DMS 273 (cell line): ENCODE results near the gene FAM216A.
"Not testable (repeated sequence)": the region's sequence is repeated elsewhere in the genome, so short reads cannot be mapped to it uniquely, and the experiment has no call there.

Experiments used
- DNase-seq: peaks from one replicate; lab custom pipeline; 2025; ENCODE audit not compliant: unreplicated experiment; lab: John Stamatoyannopoulos, UW

FAM216A gene, protein sequence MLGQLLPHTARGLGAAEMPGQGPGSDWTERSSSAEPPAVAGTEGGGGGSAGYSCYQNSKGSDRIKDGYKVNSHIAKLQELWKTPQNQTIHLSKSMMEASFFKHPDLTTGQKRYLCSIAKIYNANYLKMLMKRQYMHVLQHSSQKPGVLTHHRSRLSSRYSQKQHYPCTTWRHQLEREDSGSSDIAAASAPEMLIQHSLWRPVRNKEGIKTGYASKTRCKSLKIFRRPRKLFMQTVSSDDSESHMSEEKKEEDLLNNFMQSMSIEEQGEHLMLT

GRCh38 chr12:110468214-110469048 lies at the start of gene FAM216A, which contains the start of gene GPN3:
Gene FAM216A, plus strand, starts transcription at chr12:110468845. Its CDS starts 31 bp downstream, at chr12:110468876.
Gene GPN3, minus strand, starts transcription at chr12:110468257. Its CDS starts 54 bp downstream, at chr12:110468203.
- peak; percentile 98 for DNase-seq

GRCh38 chr12:110420644-110421043 lies 48.0 kb upstream of the FAM216A start:
- not testable (repeated sequence) for DNase-seq

DNA sequence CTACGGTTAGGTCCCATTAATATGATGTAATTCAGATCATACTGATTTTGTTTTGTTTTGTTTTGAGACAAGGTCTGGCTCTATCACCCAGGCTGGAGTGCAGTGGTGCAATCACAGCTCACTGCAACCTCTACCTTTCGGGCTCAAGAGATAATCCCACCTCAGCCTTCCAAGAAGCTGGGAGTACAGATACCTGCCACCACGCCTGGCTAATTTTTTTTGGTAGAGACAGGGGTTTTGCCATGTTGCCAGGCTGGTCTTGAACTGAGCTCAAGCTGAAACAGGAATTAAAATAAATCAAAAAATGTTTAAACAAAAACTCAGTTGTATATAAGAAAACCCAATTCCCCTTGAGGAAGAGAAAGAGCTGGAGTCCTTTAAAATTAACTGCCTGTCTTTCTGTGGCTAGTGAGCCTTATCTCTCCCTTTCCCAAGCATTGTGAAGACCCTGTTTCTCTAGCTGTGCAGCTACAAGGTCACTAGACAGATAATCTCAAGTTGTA lies 47.4 kb upstream of the FAM216A start:
- no peak for DNase-seq

- DNase-seq, result peak; percentile 27
Measured at GRCh38 chr12:110421701-110422100, 46.9 kb upstream of the FAM216A start.

DNA sequence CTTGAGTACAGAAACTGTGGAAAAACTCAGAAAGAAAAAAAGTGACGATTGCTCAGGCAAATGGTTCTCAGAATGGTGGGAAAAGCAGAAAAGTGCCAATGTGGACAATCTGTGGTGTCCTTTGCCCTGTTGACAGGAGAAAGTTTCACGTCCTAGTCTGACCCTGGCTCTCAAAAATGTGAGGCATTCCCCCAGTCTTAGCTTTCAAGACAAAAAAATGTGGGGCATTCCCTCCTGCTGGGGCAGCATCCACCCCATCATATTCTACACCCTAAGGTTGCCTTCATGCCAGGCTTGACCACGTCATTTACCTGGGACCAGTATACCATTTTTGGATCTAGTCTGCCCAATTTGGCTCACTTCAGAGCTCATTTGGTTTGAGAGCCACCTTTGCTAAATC lies 44.4 kb upstream of the FAM216A start:
- no peak for DNase-seq

DNA sequence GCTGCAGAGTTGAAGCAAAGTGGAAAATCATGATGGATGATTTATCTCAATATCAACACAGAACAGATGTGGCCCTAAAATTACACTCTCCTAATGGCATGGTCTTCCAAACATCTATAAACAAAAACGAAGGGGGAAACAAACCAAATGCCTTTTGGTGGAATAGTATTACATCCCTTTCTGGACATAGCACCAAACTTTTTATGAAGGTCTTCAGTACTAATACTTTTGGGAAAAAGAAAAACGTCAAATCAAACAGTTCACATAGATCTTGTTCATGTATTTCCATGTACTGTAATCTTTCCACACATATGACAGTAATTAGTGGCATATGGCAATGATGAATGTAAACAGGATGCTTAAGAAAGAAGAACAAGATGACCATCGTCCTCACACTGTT lies 42.2 kb upstream of the FAM216A start:
- DNase-seq, result peak; percentile 56

DNA sequence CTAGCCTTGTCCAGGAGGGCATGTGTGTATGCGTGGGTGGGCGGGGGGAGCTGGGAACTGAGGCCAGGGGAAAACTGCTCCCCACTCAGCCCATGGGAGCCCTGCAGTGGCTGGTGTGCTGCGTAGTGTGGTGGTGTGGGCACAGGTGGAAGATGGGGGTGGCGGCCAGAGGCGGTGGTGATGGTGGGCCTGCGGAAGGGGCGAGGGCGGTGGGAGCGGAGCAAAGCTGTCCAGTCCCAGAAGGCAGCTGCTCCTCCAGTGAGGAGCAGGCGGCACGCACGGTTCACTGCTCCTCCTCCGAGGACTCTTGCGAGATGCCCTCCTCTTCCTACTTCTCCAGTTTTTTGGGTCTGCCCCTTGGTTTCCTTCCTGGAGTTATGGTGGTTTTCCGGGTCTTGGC lies 39.0 kb upstream of the FAM216A start:
- DNase-seq, result not testable (repeated sequence)

DNA sequence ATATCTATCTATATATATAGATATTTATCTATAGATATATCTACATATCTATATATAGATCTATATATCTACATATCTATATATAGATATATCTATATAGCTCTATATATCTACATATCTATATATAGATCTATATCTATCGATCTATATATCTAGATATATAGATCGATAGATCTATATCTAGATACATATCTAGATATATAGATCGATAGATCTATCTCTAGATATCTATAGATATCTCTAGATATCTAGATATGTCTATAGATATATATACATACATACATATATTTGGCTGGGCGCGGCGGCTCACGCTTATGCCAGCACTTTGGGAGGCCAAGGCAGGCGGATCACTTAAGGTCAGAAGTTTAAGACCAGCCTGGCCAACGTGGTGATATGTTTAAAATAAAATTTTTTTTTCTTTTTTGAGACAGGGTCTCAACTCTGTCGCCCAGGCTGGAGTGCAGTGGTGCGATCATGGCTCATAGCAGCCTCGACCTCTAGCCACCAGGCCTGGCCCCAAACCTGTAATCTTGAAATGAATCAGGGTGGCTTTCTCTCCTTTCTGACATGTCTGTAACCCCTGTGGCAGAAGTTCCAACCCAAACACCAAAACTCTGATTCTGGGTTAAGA lies 36.6 kb upstream of the FAM216A start:
- DNase-seq, result no peak

GRCh38 chr12:110436231-110436630 lies 32.4 kb upstream of the FAM216A start:
- DNase-seq, result no peak

- no peak for DNase-seq
Measured at GRCh38 chr12:110444455-110444854, 24.2 kb upstream of the FAM216A start.

GRCh38 chr12:110449799-110450497 lies 18.7 kb upstream of the FAM216A start, which contains the start of gene ARPC3:
Gene ARPC3, minus strand, starts transcription at chr12:110450337. Its CDS starts 77 bp downstream, at chr12:110450260.
- DNase-seq, result peak; percentile 96

- DNase-seq, result no peak
Measured at GRCh38 chr12:110451263-110451662, 17.4 kb upstream of the FAM216A start.

DNA sequence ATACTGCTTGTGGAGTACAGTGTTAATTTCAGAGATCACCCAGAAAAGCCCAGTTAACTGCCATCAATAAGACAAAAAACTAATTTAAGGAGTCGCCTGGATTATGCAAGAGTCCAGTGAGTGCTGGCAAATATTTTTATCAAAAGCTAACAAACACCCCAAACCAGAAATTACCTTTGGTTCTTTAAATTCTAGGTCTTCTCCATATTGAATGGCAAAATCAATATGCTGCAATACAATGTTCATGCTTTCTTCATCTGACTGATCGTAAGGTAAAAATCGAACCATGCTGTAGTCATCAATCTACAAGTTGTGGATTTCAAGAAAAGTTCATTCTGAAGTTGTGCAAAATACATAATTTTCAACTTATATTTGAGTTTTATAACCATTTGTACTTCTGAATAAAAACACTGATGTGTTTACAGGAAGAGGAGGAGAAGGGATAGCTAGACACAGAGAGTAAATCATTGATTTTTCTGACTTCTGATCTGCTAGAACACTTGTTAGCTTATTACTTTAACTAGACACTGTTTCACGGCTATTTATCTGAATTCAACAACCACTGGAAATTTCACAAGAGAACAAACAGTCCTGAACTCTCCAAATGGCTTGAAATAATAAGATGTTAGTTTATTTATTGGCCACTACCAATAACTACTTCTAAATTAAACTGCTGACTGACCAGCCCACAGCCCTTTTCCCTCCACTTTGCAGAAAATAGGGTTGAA lies 14.9 kb upstream of the FAM216A start:
- no peak for DNase-seq

DNA sequence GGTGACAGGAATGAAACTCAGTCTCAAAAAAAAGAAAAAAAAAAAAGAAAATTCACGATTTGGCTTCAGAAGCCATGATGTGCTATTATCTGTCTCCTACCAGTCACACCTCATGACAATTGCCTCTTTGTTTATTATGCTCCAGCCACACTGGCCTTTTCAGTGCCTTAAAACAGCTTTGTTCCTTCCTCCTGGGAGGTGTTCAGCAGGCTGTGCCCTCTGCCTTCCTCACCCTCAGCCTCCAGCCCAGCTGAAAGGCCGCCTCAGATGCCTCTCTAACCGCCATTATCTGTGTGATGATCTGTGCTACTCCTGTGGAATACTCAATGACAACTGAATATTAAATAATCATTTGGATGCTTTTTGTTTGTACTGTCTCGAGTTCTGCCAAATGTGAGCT lies 9.9 kb upstream of the FAM216A start:
- DNase-seq, result no peak

DNA sequence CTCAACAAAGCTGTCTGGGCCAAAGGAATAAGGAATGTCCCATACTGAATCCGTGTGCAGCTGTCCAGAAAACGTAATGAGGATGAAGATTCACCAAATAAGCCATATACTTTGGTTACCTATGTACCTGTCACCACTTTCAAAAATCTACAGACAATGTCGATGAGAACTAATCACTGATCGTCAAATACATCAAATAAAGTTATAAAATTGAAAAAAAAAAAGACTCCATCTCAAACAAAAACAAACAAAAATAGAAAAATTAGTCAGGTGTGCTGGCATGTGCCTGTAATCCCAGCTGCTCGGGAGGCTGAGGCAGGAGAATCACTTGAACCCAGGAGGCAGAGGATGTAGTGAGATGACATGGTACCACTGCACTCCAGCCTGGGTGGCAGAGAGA lies 7.5 kb upstream of the FAM216A start:
- DNase-seq, result not testable (repeated sequence)

DNA sequence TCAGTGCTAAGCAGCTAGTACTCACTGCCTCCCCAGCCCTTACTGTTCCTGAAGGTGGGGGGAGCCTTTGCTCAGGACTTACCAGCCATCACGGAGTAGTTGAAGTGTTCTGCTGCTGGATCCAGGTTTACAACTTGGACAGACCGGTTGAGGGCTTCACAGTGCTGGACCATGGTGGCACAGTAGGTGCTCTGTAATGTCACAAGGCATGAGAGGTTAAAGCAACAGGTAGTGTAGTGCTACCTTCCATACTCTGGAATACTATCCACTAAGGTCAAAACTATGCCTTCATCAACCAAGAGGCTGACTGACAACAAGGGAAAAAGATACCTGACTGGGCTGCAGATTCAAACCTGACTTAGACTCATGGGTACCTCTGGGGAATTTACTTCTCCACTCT lies 3.6 kb upstream of the FAM216A start:
- DNase-seq, result no peak

DNA sequence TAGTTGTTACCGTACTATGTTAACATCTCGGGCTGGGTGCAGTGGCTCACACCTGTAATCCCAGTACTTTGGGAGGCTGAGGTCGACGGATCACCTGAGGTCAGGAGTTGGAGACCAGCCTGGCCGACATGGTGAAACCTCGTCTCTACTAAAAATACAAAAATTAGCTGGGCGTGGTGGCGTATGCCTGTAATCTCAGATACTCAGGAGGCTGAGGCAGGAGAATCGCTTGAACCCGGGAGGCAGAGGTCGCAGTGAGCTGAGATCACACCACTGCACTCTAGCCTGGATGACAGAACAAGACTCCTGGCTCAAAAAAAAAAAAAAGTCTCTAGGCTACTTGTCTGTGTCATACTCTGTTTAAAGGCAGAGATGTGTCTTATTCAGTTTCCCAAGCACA lies 2.9 kb upstream of the FAM216A start:
- DNase-seq, result not testable (repeated sequence)

GRCh38 chr12:110466791-110467190 lies 1.9 kb upstream of the FAM216A start:
- DNase-seq, result no peak

DNA sequence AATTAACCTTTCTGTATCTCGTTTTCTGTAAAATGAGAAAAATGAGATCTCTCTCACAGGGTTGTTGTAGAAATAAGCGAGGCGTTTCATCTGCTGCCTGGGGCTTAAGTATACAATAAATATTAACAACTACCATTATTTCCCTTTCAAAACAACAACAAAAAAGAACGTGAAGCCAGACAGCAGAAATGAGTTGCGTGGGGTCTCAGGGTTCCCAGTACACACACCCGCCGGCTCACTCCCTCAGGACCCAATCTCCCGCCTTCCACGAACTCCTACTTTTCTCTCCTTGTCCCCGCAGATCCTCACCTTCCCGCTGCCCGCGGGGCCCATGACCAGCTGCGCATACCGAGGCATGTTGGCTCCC lies 815 bp upstream of the FAM216A start:
- no peak for DNase-seq

DNA sequence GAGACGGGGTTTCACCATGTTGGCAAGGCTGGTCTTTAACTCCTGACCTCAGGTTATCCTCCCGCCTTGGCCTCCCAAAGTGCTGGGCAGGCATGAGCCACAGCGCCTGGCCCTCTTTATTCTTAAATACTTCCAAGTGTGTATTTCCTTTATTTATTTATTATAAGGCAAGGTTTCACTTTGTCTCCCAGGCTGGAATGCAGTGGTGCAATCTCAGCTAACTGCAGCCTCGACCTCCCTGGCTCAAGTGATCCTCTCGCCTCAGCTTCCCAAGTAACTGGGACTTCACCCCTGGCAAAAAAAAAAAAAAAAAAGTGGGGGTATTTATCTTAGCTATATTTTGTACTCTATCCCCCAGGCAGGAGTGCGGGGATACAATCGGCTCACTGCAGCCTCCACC lies 6.8 kb downstream of the FAM216A start:
- DNase-seq, result no peak
